NT2/D1 (cell line): ENCODE measurements around the gene UBE2F.

Experiments used
- YY1 ChIP-seq: IDR thresholded peaks from 2 replicates; pipeline ENCODE4 v1.6.1; 2011; ENCODE audit not compliant: insufficient read length, insufficient read depth
- ZNF274 ChIP-seq: IDR thresholded peaks from 2 replicates; pipeline ENCODE4 v1.6.1; 2011; ENCODE audit warnings: mild to moderate bottlenecking, low read depth, low read length

- TF ChIP-seq ZNF274, result no peak
- no peak for TF ChIP-seq YY1
These were observed 114.3 kb downstream of the UBE2F start for GRCh38 chr2:238081150-238081549.
